ENCODE data around the gene PCSK2. TPM values are rescaled to one million over a fixed set of nuclear protein-coding genes. Genes with fewer than 3 reads are reported as not detected.

Gene PCSK2
- polyA plus RNA-seq, 2 of the 4 experiments (the other 2 are of a cell fraction) = 0.01 TPM; not detected in 1

GRCh38 chr20:17248224-17248623 is 21.4 kb downstream of the PCSK2 start:
- Histone ChIP-seq H3K4me2 (no peak overlapping the region), H3K27ac (no peak overlapping the region), H3K9me3 (no peaks in the 10 kb centered on the region), H3K4me3 (no peak overlapping the region), H3K4me1 (no peaks in the 10 kb centered on the region)
- POLR2A ChIA-PET = no interaction called here
- no peak for DNase-seq (ENCODE audit: low read depth in 1 of 2, low spot score in 1 of 2)
- FAIRE-seq = no peak
- WGBS (ENCODE audit: missing lambda C conversion rate) = 24% methylated on average over 3 of the region's 3 CpGs
- no peak for ATAC-seq
- TF ChIP-seq BHLHE40 (IDR thresholded peaks at IDR 0.05; ENCODE audit: low read depth, low read length) (no peak), ZFP36 (IDR thresholded peaks at IDR 0.05; ENCODE audit: borderline replicate concordance, partially characterized antibody) (no peak), NFE2L2 (conservative IDR thresholded peaks at IDR 0.05; ENCODE audit: low read length) (no peak), NR3C1 (IDR thresholded peaks at IDR 0.05) (no peak), TFCP2L1 (CRISPR knock-in tag; IDR thresholded peaks at IDR 0.05) (no peak), TP53 (CRISPR knock-in tag; IDR thresholded peaks at IDR 0.05) (no peak), HOXB13 (CRISPR knock-in tag; IDR thresholded peaks at IDR 0.05; ENCODE audit: low read depth) (no peak), USF2 (IDR thresholded peaks at IDR 0.05) (no peak), KDM5A (IDR thresholded peaks at IDR 0.05) (no peak), ZSCAN20 (CRISPR knock-in tag; IDR thresholded peaks at IDR 0.05) (no peak), KDM1A (IDR thresholded peaks at IDR 0.05; ENCODE audit: low read depth) (no peak), JUNB (IDR thresholded peaks at IDR 0.05) (no peak), HMGXB4 (CRISPR knock-in tag; IDR thresholded peaks at IDR 0.05; ENCODE audit: borderline replicate concordance) (no peak), PHF8 (IDR thresholded peaks at IDR 0.05; ENCODE audit: borderline replicate concordance, low read depth) (no peak), EP300 (IDR thresholded peaks at IDR 0.05) (no peak)
- CTCF ChIA-PET = interaction anchor here (1.6 kb wide), 1 partner anchor 183 kb away, joined by 3 read pairs; no protein-coding TSS in a partner anchor

- no peak for TF ChIP-seq SREBF2 (IDR thresholded peaks at IDR 0.05)
- POLR2A ChIA-PET = no interaction called here
- no peaks in the 10 kb centered on the region for H3K4me1 ChIP-seq
- FAIRE-seq (no peak), ATAC-seq (no peak; a peak in 1 of 6 replicates), DNase-seq (ENCODE audit: low read depth in 1 of 2, low spot score in 1 of 2) (no peak)
- CTCF ChIA-PET = no interaction called here
- no peak overlapping the region for H3K27ac ChIP-seq
- H3K4me3 ChIP-seq = no peak overlapping the region
- no peaks in the 10 kb centered on the region for H3K9me3 ChIP-seq
- H3K4me2 ChIP-seq = no peak overlapping the region
- whole genome bisulfite sequencing (ENCODE audit: missing lambda C conversion rate) = 14% methylated on average over 3 of the region's 3 CpGs
Observed at GRCh38 chr20:17262786-17263185, 35.9 kb downstream of the PCSK2 start.

GRCh38 chr20:17273717-17274116 is 46.9 kb downstream of the PCSK2 start:
- H3K27ac ChIP-seq = no peak overlapping the region
- no peak for DNase-seq (ENCODE audit: low read depth in 1 of 2, low spot score in 1 of 2)
- no peak for FAIRE-seq
- H3K4me1 ChIP-seq = no peaks in the 10 kb centered on the region
- POLR2A ChIA-PET = no interaction called here
- H3K4me3 ChIP-seq = no peak overlapping the region
- H3K4me2 ChIP-seq = no peak overlapping the region
- WGBS (ENCODE audit: missing lambda C conversion rate) = under 1% methylated on average over 3 of the region's 3 CpGs
- TF ChIP-seq FOSB (CRISPR knock-in tag; IDR thresholded peaks at IDR 0.05) (no peak), MAZ (IDR thresholded peaks at IDR 0.05; ENCODE audit: borderline replicate concordance, low read depth, low read length) (no peak), HMGXB4 (CRISPR knock-in tag; IDR thresholded peaks at IDR 0.05; ENCODE audit: borderline replicate concordance) (no peak), CHD4 (IDR thresholded peaks at IDR 0.05; ENCODE audit: borderline replicate concordance) (no peak), GATA3 (IDR thresholded peaks at IDR 0.05; ENCODE audit: borderline replicate concordance) (no peak), PBX3 (IDR thresholded peaks at IDR 0.05) (no peak), NPAS2 (CRISPR knock-in tag; IDR thresholded peaks at IDR 0.05; ENCODE audit: borderline replicate concordance) (no peak), ZNF302 (CRISPR knock-in tag; IDR thresholded peaks at IDR 0.05) (no peak), EP300 (IDR thresholded peaks at IDR 0.05) (no peak), HEYL (CRISPR knock-in tag; IDR thresholded peaks at IDR 0.05) (no peak), FOSL2 (IDR thresholded peaks at IDR 0.05) (no peak), FOSL2 (CRISPR knock-in tag; IDR thresholded peaks at IDR 0.05) (no peak), CTCF (IDR thresholded peaks at IDR 0.05) (no peak), BCL3 (IDR thresholded peaks at IDR 0.05) (no peak)
- ATAC-seq = no peak
- CTCF ChIA-PET = interaction anchor here (0.5 to 1.8 kb wide), 3 partner anchors 8 to 472 kb away, joined by 3 to 8 read pairs (median 4); no protein-coding TSS in a partner anchor
- no peaks in the 10 kb centered on the region for H3K9me3 ChIP-seq

Data from A549 (cell line).